GM12874 (cell line): ENCODE measurements around the gene CKMT2.
A peak's percentile ranks its signal among the peaks of the same experiment; 100 is the strongest.

ENCODE experiments used
- TF ChIP-seq, protein P1 (sequence below): IDR thresholded peaks from 2 replicates; pipeline ENCODE4 v1.5.1; 2011; ENCODE audit warnings: low read depth, mild to moderate bottlenecking, control low read depth, low read length, moderate library complexity; ENCODE audit not compliant: insufficient read depth

CKMT2 gene

DNA sequence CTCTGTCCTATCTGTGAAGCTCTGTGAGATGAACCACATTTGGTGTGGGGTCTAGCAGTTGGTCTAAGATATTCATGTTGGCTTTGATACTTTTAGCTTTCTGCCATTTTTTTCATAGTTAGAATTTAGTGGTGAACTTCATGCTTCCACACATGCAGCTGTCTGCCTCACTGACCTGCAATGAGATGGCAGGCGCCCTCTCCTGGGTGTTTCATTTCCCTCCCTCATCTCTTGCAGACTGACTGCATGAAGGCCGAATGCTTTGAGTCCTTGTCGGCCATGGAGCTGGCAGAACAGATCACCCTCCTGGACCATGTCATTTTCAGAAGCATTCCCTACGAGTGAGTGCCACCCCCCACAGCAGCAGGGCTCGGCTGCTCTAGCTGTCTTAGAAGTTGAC, 26.1 kb upstream of the CKMT2 start:
- TF ChIP-seq, protein P1, sequence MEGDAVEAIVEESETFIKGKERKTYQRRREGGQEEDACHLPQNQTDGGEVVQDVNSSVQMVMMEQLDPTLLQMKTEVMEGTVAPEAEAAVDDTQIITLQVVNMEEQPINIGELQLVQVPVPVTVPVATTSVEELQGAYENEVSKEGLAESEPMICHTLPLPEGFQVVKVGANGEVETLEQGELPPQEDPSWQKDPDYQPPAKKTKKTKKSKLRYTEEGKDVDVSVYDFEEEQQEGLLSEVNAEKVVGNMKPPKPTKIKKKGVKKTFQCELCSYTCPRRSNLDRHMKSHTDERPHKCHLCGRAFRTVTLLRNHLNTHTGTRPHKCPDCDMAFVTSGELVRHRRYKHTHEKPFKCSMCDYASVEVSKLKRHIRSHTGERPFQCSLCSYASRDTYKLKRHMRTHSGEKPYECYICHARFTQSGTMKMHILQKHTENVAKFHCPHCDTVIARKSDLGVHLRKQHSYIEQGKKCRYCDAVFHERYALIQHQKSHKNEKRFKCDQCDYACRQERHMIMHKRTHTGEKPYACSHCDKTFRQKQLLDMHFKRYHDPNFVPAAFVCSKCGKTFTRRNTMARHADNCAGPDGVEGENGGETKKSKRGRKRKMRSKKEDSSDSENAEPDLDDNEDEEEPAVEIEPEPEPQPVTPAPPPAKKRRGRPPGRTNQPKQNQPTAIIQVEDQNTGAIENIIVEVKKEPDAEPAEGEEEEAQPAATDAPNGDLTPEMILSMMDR = peak; percentile 47

GRCh38 chr5:81208904-81209303, 24.2 kb upstream of the CKMT2 start:
- TF ChIP-seq, protein P1 = no peak

DNA sequence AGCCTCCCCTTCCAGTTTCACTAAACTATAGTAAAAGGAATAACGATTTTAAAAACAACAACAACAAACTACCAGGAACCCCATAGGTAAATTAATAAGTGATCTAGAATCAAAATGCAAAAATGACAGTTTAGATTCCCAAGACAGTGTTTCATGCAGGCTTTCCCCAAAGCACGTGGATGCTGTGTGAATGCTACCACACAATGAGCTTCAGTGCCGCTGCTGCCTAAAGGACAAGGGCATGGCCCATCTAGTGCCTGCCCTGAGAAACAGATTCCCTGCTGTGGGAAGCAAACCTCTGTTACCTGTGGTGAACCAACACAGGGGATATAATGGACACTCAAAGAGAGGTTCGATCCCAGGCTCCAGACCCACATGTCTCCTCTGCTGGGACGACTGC, 23.7 kb upstream of the CKMT2 start:
- TF ChIP-seq, protein P1 = no peak

- TF ChIP-seq, protein P1 = no peak
These were observed 23.1 kb upstream of the CKMT2 start for GRCh38 chr5:81209869-81210493.

DNA sequence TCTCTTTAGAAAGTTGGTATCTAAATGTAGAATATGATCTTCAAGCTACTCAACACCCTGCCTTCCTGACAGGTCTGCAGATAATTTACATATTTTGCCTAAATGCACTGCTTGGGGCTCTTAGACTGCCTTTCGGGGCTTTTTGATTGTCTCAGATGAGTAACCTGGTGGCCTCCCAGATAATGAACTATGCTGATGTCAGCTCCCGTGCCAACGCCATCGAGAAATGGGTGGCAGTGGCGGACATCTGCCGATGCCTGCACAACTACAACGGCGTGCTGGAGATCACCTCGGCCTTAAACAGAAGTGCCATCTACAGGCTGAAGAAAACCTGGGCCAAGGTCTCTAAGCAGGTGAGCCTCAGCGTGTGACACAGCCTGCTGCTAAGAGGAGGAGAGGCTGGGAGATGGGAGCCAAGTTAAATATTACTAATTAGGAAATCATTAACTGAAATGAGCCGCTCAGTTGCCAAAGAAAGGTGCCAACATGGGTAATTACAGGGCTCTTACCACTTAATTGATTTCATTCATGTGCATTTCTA, 20.8 kb upstream of the CKMT2 start:
- TF ChIP-seq, protein P1 = no peak

GRCh38 chr5:81213070-81213469, 20.1 kb upstream of the CKMT2 start:
- TF ChIP-seq, protein P1 = no peak

- TF ChIP-seq, protein P1 = no peak
These were observed 18.3 kb upstream of the CKMT2 start for GRCh38 chr5:81214848-81215247.
